ENCODE results near the gene JAML. TPM values are rescaled to one million over a fixed set of nuclear protein-coding genes. Genes with fewer than 3 reads are reported as not detected.

JAML gene
- total and polyA plus RNA-seq, 2 experiments from 2014 or later: 0.56 to 1.0 TPM

DNA sequence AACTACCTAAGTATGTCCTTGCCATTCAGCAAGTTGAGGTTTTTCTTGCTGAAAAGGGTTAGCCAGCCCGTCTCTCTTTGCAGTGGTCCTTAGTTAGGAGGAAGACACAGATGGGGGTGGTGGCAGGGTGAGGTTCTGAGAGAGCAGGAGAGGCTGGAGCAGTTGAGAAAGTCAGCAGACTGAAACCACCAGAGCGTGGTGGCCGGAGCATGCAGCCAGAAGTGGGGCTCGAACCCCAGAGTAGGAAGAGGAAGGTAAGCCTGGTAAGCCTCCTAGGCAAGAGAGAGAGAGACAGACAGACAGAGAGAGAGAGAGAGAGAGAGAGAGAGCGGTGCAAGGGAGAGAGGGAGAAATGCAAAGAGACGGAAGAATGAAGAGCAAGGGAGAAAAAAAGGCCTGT lies 63.0 kb downstream of the JAML start (continued):
- TF ChIP-seq, protein P1, sequence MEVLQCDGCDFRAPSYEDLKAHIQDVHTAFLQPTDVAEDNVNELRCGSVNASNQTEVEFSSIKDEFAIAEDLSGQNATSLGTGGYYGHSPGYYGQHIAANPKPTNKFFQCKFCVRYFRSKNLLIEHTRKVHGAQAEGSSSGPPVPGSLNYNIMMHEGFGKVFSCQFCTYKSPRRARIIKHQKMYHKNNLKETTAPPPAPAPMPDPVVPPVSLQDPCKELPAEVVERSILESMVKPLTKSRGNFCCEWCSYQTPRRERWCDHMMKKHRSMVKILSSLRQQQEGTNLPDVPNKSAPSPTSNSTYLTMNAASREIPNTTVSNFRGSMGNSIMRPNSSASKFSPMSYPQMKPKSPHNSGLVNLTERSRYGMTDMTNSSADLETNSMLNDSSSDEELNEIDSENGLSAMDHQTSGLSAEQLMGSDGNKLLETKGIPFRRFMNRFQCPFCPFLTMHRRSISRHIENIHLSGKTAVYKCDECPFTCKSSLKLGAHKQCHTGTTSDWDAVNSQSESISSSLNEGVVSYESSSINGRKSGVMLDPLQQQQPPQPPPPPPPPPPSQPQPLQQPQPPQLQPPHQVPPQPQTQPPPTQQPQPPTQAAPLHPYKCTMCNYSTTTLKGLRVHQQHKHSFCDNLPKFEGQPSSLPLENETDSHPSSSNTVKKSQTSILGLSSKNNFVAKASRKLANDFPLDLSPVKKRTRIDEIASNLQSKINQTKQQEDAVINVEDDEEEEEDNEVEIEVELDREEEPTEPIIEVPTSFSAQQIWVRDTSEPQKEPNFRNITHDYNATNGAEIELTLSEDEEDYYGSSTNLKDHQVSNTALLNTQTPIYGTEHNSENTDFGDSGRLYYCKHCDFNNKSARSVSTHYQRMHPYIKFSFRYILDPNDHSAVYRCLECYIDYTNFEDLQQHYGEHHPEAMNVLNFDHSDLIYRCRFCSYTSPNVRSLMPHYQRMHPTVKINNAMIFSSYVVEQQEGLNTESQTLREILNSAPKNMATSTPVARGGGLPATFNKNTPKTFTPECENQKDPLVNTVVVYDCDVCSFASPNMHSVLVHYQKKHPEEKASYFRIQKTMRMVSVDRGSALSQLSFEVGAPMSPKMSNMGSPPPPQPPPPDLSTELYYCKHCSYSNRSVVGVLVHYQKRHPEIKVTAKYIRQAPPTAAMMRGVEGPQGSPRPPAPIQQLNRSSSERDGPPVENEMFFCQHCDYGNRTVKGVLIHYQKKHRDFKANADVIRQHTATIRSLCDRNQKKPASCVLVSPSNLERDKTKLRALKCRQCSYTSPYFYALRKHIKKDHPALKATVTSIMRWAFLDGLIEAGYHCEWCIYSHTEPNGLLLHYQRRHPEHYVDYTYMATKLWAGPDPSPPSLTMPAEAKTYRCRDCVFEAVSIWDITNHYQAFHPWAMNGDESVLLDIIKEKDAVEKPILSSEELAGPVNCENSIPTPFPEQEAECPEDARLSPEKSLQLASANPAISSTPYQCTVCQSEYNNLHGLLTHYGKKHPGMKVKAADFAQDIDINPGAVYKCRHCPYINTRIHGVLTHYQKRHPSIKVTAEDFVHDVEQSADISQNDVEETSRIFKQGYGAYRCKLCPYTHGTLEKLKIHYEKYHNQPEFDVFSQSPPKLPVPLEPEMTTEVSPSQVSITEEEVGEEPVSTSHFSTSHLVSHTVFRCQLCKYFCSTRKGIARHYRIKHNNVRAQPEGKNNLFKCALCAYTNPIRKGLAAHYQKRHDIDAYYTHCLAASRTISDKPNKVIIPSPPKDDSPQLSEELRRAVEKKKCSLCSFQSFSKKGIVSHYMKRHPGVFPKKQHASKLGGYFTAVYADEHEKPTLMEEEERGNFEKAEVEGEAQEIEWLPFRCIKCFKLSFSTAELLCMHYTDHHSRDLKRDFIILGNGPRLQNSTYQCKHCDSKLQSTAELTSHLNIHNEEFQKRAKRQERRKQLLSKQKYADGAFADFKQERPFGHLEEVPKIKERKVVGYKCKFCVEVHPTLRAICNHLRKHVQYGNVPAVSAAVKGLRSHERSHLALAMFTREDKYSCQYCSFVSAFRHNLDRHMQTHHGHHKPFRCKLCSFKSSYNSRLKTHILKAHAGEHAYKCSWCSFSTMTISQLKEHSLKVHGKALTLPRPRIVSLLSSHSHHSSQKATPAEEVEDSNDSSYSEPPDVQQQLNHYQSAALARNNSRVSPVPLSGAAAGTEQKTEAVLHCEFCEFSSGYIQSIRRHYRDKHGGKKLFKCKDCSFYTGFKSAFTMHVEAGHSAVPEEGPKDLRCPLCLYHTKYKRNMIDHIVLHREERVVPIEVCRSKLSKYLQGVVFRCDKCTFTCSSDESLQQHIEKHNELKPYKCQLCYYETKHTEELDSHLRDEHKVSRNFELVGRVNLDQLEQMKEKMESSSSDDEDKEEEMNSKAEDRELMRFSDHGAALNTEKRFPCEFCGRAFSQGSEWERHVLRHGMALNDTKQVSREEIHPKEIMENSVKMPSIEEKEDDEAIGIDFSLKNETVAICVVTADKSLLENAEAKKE (CRISPR knock-in tag; IDR thresholded peaks at IDR 0.05): no peak
- no peak for TF ChIP-seq ZNF331 (CRISPR knock-in tag; IDR thresholded peaks at IDR 0.05; ENCODE audit: low read depth)
- no peak for TF ChIP-seq JUNB (IDR thresholded peaks at IDR 0.05; ENCODE audit: unreplicated experiment)
- TF ChIP-seq EZH2 (IDR thresholded peaks at IDR 0.05; ENCODE audit: low read depth, unreplicated experiment): no peak

DNA sequence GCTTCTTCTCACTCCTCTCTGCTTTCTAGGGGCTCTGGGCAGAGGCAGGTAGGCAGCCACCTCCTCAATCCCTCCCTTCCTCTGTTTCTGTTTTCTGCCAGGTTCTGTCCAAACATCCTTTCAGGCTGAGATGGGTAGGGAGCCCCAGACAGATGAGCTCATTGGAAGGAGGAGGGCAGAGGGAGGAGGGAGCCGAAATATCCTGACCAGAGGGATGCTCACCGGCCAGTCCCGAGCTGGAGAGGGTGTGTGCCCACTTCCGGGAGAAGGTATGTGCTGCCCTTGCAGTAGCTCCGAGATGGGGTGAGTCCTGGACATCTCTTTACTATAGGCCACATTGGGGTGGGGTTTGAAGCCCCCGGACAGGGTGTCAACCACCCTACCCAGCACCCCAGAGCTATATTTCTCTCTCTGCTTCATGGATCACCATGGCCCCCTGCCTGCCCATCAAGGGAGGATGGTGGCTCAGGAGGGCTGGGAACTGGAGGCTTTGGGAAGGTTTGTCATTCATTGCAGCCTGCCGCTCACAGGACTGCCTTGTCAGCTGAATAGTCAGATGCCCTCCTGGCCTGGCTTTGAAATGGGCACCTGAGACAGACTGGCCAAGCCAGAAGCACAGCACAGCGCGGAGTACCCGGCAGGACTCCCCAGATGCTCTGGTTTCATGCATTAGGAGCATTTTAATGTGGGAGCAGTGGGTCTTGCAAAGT lies 67.5 kb downstream of the JAML start:
- Mint-ChIP-seq H3K9me3 (no peaks in the 10 kb centered on the region), H3K36me3 (ENCODE audit: low read depth) (no peaks in the 10 kb centered on the region), H3K4me1 (peaks cover 45% of the 10 kb centered on the region), H3K27me3 (ENCODE audit: insufficient read depth, low read depth, poor library complexity) (peaks cover 56% of the 10 kb centered on the region), H3K4me3 (peak overlapping the region; percentile 63), H3K27ac (no peak overlapping the region)
- no peak overlapping the region for H3K27ac ChIP-seq (ENCODE audit: low read depth)
- H3K36me3 ChIP-seq (ENCODE audit: insufficient read depth): no peaks in the 10 kb centered on the region
- no peaks in the 10 kb centered on the region for H4K20me1 ChIP-seq (replicated peaks; ENCODE audit: insufficient read depth)
- peaks cover 80% of the 10 kb centered on the region for H3K27me3 ChIP-seq (ENCODE audit: insufficient read depth)
- TF ChIP-seq ZNF331 (CRISPR knock-in tag; IDR thresholded peaks at IDR 0.05; ENCODE audit: low read depth) (no peak), EZH2phosphoT487 (IDR thresholded peaks at IDR 0.05; ENCODE audit: unreplicated experiment) (no peak)
- DNase-seq (ENCODE audit: low spot score) (no peak), ATAC-seq (no peak)
- peak overlapping the region; percentile 98 for H3K4me2 ChIP-seq
- no peaks in the 10 kb centered on the region for H3K9me2 ChIP-seq (ENCODE audit: insufficient read depth)
- peaks cover 48% of the 10 kb centered on the region for H3K4me1 ChIP-seq (ENCODE audit: insufficient read depth)
- peak overlapping the region; percentile 86 for H2AFZ ChIP-seq
- H3K79me2 ChIP-seq (replicated peaks; ENCODE audit: insufficient read depth): no peaks in the 10 kb centered on the region
- H3K4me3 ChIP-seq: peak overlapping the region; percentile 94
- 0 out of 2 replicates have a peak, but pooled peaks cover 3% of the 10 kb centered on the region for H3F3A ChIP-seq (replicated peaks; ENCODE audit: low read depth)
